ENCODE data around the gene ST7.

- TF ChIP-seq CTCF (IDR thresholded peaks at IDR 0.05; ENCODE audit: poor library complexity) (no peak), EZH2 (IDR thresholded peaks at IDR 0.05; ENCODE audit: borderline replicate concordance) (no peak), EZH2phosphoT487 (IDR thresholded peaks at IDR 0.05; ENCODE audit: low read depth, severe bottlenecking, unreplicated experiment) (no peak)
These were observed 173.4 kb downstream of the ST7 start for GRCh38 chr7:117126676-117127075.

Data from hepatocyte (in vitro differentiated cells).